Epithelial cell of esophagus (primary cell): ENCODE measurements around the gene ROCK2.
A peak's percentile ranks its signal among the peaks of the same experiment; 100 is the strongest.
"Not testable (repeated sequence)": the region's sequence is repeated elsewhere in the genome, so short reads cannot be mapped to it uniquely, and the experiment has no call there.

Experiments
- DNase-seq: peaks from one replicate; pipeline ENCODE4 v3.0.0; 2010; ENCODE audit warnings: low read depth
- H3K4me3 ChIP-seq: 2 replicates; pipeline ENCODE4 v1.5.1; 2011; ENCODE audit warnings: mild to moderate bottlenecking, low read length, control low read depth
- CTCF ChIP-seq: IDR thresholded peaks from 2 replicates; pipeline ENCODE4 v1.5.1; 2011; ENCODE audit warnings: low read depth, mild to moderate bottlenecking, low read length, control low read depth, inconsistent platforms; ENCODE audit not compliant: insufficient read depth; ENCODE audit errors: missing control alignments

Gene ROCK2

GRCh38 chr2:11234309-11234708 lies 110.1 kb downstream of the ROCK2 start:
- DNase-seq = peak; percentile 20
- H3K4me3 ChIP-seq = no peak overlapping the region
- peak; percentile 21 for TF ChIP-seq CTCF

GRCh38 chr2:11231193-11231592 lies 113.2 kb downstream of the ROCK2 start:
- not testable (repeated sequence) for DNase-seq, H3K4me3 ChIP-seq

- no peak overlapping the region for H3K4me3 ChIP-seq
- DNase-seq = no peak
- TF ChIP-seq CTCF = no peak
These were observed 115.7 kb downstream of the ROCK2 start for GRCh38 chr2:11228692-11229091.

GRCh38 chr2:11227595-11227994 lies 116.8 kb downstream of the ROCK2 start:
- no peak overlapping the region for H3K4me3 ChIP-seq
- no peak for TF ChIP-seq CTCF
- DNase-seq = no peak

- H3K4me3 ChIP-seq = no peak overlapping the region
- DNase-seq = no peak
- TF ChIP-seq CTCF = no peak
These were observed 119.5 kb downstream of the ROCK2 start for GRCh38 chr2:11224887-11225286.

GRCh38 chr2:11222845-11223244 lies 121.6 kb downstream of the ROCK2 start:
- H3K4me3 ChIP-seq = no peak overlapping the region
- DNase-seq = no peak
- TF ChIP-seq CTCF = no peak

- DNase-seq = no peak
- no peak for TF ChIP-seq CTCF
- H3K4me3 ChIP-seq = no peak overlapping the region
These were observed 124.0 kb downstream of the ROCK2 start for GRCh38 chr2:11220445-11220844.

GRCh38 chr2:11215407-11215806 lies 129.0 kb downstream of the ROCK2 start:
- no peak for TF ChIP-seq CTCF
- H3K4me3 ChIP-seq = no peak overlapping the region
- DNase-seq = no peak
